ENCODE measurements around the gene ZMPSTE24. TPM values are rescaled to one million over a fixed set of nuclear protein-coding genes. Genes with fewer than 3 reads are reported as not detected.

The ZMPSTE24 gene
- total RNA-seq, 1 donor from 2014 or later: 40.4 TPM

DNA sequence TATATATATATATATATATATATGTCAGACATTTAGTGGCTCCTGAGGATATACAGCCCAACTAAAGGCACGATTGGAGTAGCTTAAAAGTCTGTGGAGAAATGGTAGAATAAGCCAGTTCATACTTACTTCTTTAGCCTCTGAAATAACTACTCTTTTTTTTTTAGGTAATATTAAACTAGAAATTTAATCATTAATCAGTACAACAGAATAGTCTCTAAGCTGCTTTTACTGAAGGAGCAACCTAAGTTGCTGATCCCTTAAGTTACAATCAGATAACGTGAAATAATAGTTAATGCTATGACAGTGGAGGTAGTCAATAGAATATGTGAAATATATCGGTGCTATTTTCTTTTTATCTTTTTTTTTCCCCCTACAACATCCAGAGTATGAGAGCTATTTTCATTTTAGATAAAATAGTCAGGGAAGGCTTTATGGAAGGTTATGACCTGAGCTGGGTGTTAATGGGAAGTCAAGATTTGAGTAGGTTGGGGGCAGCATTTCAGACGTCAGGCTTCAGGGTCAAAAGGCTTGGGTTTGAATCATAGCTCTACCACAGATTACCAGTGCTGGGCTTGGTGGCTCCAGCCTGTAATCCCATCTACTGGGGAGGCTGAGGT is 15.6 kb downstream of the ZMPSTE24 start:
- no peak overlapping the region for H3K4me3 Mint-ChIP-seq (ENCODE audit: low read depth)
- no peak for DNase-seq (ENCODE audit: low spot score, unreplicated experiment)
- no peak overlapping the region for H3K27ac Mint-ChIP-seq
- H3K27me3 Mint-ChIP-seq: no peaks in the 10 kb centered on the region
- peaks cover 18% of the 10 kb centered on the region for H3K36me3 Mint-ChIP-seq (ENCODE audit: insufficient read depth)
- H3K4me1 Mint-ChIP-seq (ENCODE audit: low read depth): no peaks in the 10 kb centered on the region
- TF ChIP-seq, protein P1, sequence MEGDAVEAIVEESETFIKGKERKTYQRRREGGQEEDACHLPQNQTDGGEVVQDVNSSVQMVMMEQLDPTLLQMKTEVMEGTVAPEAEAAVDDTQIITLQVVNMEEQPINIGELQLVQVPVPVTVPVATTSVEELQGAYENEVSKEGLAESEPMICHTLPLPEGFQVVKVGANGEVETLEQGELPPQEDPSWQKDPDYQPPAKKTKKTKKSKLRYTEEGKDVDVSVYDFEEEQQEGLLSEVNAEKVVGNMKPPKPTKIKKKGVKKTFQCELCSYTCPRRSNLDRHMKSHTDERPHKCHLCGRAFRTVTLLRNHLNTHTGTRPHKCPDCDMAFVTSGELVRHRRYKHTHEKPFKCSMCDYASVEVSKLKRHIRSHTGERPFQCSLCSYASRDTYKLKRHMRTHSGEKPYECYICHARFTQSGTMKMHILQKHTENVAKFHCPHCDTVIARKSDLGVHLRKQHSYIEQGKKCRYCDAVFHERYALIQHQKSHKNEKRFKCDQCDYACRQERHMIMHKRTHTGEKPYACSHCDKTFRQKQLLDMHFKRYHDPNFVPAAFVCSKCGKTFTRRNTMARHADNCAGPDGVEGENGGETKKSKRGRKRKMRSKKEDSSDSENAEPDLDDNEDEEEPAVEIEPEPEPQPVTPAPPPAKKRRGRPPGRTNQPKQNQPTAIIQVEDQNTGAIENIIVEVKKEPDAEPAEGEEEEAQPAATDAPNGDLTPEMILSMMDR (IDR thresholded peaks at IDR 0.05; ENCODE audit: unreplicated experiment): no peak
- no peaks in the 10 kb centered on the region for H3K9me3 Mint-ChIP-seq (ENCODE audit: low read depth)

DNA sequence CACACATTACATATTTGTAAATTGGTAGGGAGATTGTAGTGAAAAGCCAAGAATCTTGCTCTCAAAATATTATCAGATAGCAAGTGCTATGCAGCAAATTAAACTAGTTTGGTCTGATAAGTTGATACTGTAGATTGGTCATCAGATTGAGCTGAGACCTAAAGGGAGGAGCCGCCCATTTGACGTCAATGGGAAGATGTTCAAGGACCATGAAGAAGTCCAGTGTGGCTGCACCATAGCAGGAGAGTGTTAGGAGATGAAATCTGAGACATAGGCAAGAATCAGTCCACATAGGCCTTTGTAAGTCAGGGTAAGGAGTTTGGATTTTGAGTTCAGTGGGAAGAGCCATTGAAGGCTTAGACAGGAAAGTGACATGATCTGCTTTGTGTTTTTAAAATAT is 16.3 kb downstream of the ZMPSTE24 start:
- Mint-ChIP-seq H3K4me3 (ENCODE audit: low read depth) (no peak overlapping the region), H3K27ac (no peak overlapping the region), H3K27me3 (no peaks in the 10 kb centered on the region), H3K36me3 (ENCODE audit: insufficient read depth) (peaks cover 18% of the 10 kb centered on the region), H3K4me1 (ENCODE audit: low read depth) (no peaks in the 10 kb centered on the region), H3K9me3 (ENCODE audit: low read depth) (no peaks in the 10 kb centered on the region)
- TF ChIP-seq, protein P1 (IDR thresholded peaks at IDR 0.05; ENCODE audit: unreplicated experiment): no peak
- DNase-seq (ENCODE audit: low spot score, unreplicated experiment): no peak

DNA sequence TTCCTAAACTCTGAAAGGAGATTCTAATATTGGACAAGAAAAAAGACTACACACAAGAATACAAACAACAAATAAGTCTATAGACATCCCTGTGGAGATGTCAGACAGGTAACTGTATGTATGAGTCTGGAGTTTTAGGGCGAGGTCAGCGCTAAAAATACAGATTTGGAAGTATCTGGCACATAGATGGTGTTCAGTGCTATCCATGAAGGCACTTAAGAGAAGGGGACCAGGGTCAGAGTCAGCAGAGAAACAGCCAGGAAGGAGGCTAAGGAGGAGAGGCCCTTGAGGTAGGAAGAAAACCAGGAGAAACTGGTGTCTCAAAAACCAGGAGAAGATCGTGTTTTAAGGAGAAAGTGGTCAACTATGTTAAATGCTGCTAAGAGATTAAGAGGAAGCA is 18.1 kb downstream of the ZMPSTE24 start:
- no peak overlapping the region for H3K4me3 Mint-ChIP-seq (ENCODE audit: low read depth)
- H3K27me3 Mint-ChIP-seq: no peaks in the 10 kb centered on the region
- DNase-seq (ENCODE audit: low spot score, unreplicated experiment): no peak
- no peak overlapping the region for H3K27ac Mint-ChIP-seq
- TF ChIP-seq, protein P1 (IDR thresholded peaks at IDR 0.05; ENCODE audit: unreplicated experiment): no peak
- H3K4me1 Mint-ChIP-seq (ENCODE audit: low read depth): no peaks in the 10 kb centered on the region
- peaks cover 9% of the 10 kb centered on the region for H3K36me3 Mint-ChIP-seq (ENCODE audit: insufficient read depth)
- H3K9me3 Mint-ChIP-seq (ENCODE audit: low read depth): no peaks in the 10 kb centered on the region

DNA sequence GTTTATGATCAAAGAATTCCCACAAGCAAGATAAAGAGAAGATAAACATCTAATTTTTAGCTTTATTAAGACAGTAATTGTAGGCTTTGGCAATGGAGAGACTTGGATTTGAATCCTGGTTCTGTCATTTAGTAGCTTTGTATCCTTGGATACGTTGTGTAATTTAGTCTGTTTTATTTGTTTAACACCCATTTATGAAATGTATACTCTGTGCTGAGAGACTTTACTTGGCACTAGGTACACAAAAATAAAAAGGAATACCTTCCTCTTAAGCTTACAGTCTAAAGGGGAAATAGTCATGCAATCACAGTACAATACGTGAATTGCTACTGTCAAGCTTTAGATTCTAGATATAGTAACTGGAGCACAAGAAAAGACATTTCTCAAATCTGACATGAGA is 23.8 kb downstream of the ZMPSTE24 start:
- no peak for DNase-seq (ENCODE audit: low spot score, unreplicated experiment)
- Mint-ChIP-seq H3K4me3 (ENCODE audit: low read depth) (no peak overlapping the region), H3K27ac (no peak overlapping the region), H3K36me3 (ENCODE audit: insufficient read depth) (peaks cover 3% of the 10 kb centered on the region), H3K27me3 (no peaks in the 10 kb centered on the region), H3K4me1 (ENCODE audit: low read depth) (no peaks in the 10 kb centered on the region), H3K9me3 (ENCODE audit: low read depth) (no peaks in the 10 kb centered on the region)
- TF ChIP-seq, protein P1 (IDR thresholded peaks at IDR 0.05; ENCODE audit: unreplicated experiment): no peak

DNA sequence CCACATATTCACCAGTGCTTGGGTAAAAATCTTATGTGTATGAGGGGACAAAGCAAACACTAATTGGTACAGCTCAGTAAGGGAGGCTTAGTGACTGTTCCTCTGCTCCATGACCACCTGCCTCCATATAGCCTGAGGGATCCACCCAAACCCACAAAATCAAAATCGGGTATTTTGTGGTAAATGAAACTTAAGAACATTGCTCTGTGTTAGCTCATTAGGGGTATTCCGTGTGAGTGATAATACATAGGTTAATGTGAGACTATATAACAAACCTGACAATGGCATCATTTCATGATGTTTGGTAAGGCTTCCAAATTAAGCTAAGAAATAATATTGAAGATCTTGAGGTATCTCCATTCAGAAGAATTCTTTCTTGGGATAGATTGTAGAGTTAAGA is 33.3 kb downstream of the ZMPSTE24 start:
- H3K36me3 Mint-ChIP-seq (ENCODE audit: insufficient read depth): peaks cover 18% of the 10 kb centered on the region
- no peak overlapping the region for H3K4me3 Mint-ChIP-seq (ENCODE audit: low read depth)
- no peaks in the 10 kb centered on the region for H3K9me3 Mint-ChIP-seq (ENCODE audit: low read depth)
- H3K27me3 Mint-ChIP-seq: no peaks in the 10 kb centered on the region
- TF ChIP-seq, protein P1 (IDR thresholded peaks at IDR 0.05; ENCODE audit: unreplicated experiment): no peak
- H3K4me1 Mint-ChIP-seq (ENCODE audit: low read depth): no peaks in the 10 kb centered on the region
- DNase-seq (ENCODE audit: low spot score, unreplicated experiment): no peak
- H3K27ac Mint-ChIP-seq: no peak overlapping the region
